Liver (tissue), 9 donors: Measurements from ENCODE around the gene FGFRL1. TPM values are rescaled to one million over a fixed set of nuclear protein-coding genes. Genes with fewer than 3 reads are reported as not detected.

Experiments
- DNase-seq: peaks from one replicate; pipeline ENCODE4 v3.0.0-alpha.2; 2017; ENCODE audit warnings: low spot score
- H3K27ac ChIP-seq, 2 donors: one replicate each; pipeline ENCODE4 v1.7.0; 2013; ENCODE audit warnings: inconsistent platforms in 2 of 2, low read length in 2 of 2, control low read depth in 1 of 2, low read depth in 1 of 2, mild to moderate bottlenecking in 1 of 2
- H3K27me3 ChIP-seq, 4 donors: one replicate each; pipeline versions ENCODE4 v1.6.1 to v1.7.0; 2013; ENCODE audit warnings: low read length in 3 of 4, inconsistent platforms in 1 of 4, mild to moderate bottlenecking in 1 of 4, moderate library complexity in 1 of 4; ENCODE audit not compliant: control insufficient read depth in 4 of 4, insufficient read depth in 4 of 4
- H3K36me3 ChIP-seq, 4 donors: one replicate each; pipeline versions ENCODE4 v1.6.1 to v1.7.0; 2013; ENCODE audit warnings: low read length in 3 of 4, mild to moderate bottlenecking in 3 of 4, low read depth in 1 of 4, moderate library complexity in 1 of 4; ENCODE audit not compliant: control insufficient read depth in 4 of 4, insufficient read depth in 3 of 4
- H3K4me1 ChIP-seq, 4 donors: one replicate each; pipeline versions ENCODE4 v1.6.1 to v1.7.0; 2013; ENCODE audit warnings: low read length in 3 of 4, mild to moderate bottlenecking in 3 of 4, moderate library complexity in 1 of 4; ENCODE audit not compliant: control insufficient read depth in 4 of 4, insufficient read depth in 4 of 4
- H3K4me3 ChIP-seq, 3 donors: one replicate each; pipeline versions ENCODE4 v1.6.1 to v1.7.0; 2013; ENCODE audit warnings: low read length in 3 of 3, control low read depth in 1 of 3, low read depth in 1 of 3, mild to moderate bottlenecking in 1 of 3
- H3K9ac ChIP-seq, 2 donors: one replicate each; pipeline ENCODE4 v1.7.0; 2013; ENCODE audit warnings: low read length in 2 of 2, mild to moderate bottlenecking in 2 of 2, moderate library complexity in 2 of 2, control low read depth in 1 of 2, low read depth in 1 of 2
- H3K9me3 ChIP-seq, 4 donors: one replicate each; pipeline versions ENCODE4 v1.6.1 to v1.7.0; 2013; ENCODE audit warnings: low read length in 3 of 4; ENCODE audit not compliant: control insufficient read depth in 4 of 4
- EGR1 ChIP-seq, 2 donors: IDR thresholded peaks; 2 replicates each; pipeline ENCODE4 v1.6.1; 2016 to 2018; ENCODE audit warnings: antibody characterized with exemption in 2 of 2, low read depth in 2 of 2
- FOXA1 ChIP-seq: IDR thresholded peaks from 2 replicates; pipeline ENCODE4 v1.6.1; 2016; ENCODE audit warnings: antibody characterized with exemption
- FOXA2 ChIP-seq: IDR thresholded peaks from 2 replicates; pipeline ENCODE4 v1.6.1; 2016; ENCODE audit warnings: antibody characterized with exemption
- GABPA ChIP-seq, 2 donors: IDR thresholded peaks in 1 of 2; conservative IDR thresholded peaks in 1 of 2; 2 replicates each; pipeline ENCODE4 v1.6.1; 2016; ENCODE audit warnings: antibody characterized with exemption in 2 of 2, mild to moderate bottlenecking in 1 of 2, moderate library complexity in 1 of 2
- HNF4A ChIP-seq, 2 donors: conservative IDR thresholded peaks; 2 replicates each; pipeline ENCODE4 v1.6.1; 2016; ENCODE audit warnings: antibody characterized with exemption in 2 of 2, mild to moderate bottlenecking in 2 of 2
- HNF4G ChIP-seq: IDR thresholded peaks from 2 replicates; pipeline ENCODE4 v1.6.1; 2016; ENCODE audit warnings: antibody characterized with exemption
- JUND ChIP-seq, 2 donors: IDR thresholded peaks; 2 replicates each; pipeline ENCODE4 v1.6.1; 2016; ENCODE audit warnings: antibody characterized with exemption in 2 of 2
- RAD21 ChIP-seq, 2 donors: IDR thresholded peaks; 2 replicates each; pipeline ENCODE4 v1.6.1; 2016; ENCODE audit warnings: antibody characterized with exemption in 2 of 2, mild to moderate bottlenecking in 2 of 2
- RXRA ChIP-seq, 2 donors: IDR thresholded peaks; 2 replicates each; pipeline ENCODE4 v1.6.1; 2017 to 2018; ENCODE audit warnings: antibody characterized with exemption in 2 of 2, mild to moderate bottlenecking in 1 of 2
- SP1 ChIP-seq: IDR thresholded peaks from 2 replicates; pipeline ENCODE4 v1.6.1; 2018; ENCODE audit warnings: antibody characterized with exemption, mild to moderate bottlenecking
- YY1 ChIP-seq: IDR thresholded peaks from 2 replicates; pipeline ENCODE4 v1.6.1; 2016; ENCODE audit warnings: antibody characterized with exemption, mild to moderate bottlenecking
- WGBS: extraction: QIAGEN DNeasy Blood & Tissue Kit; methylation state at CpG from one replicate; pipeline ENCODE4 v1.1.7; 2013; 5-methylcytosine and 5-hydroxymethylcytosine counted together
- polyA plus RNA-seq, 2 donors: library from polyadenylated mRNA; stranded (reverse) in 1 of 2; unstranded in 1 of 2; fragments of 200-250 nt in 1 of 2; fragments of >200 nt in 1 of 2; fragmentation: Nextera tagmentation in 1 of 2; extraction: Ambion mirVana in 1 of 2; gene quantifications; one replicate each; pipeline versions ENCODE4 v1.2.1 to v1.2.3, GENCODE V29; 2013 to 2015
- total RNA-seq, 2 donors: library from RNA; depleted of rRNA; stranded (reverse); fragments of >200 nt; gene quantifications; one replicate each; pipeline ENCODE4 v1.2.3, GENCODE V29; 2014
- TF ChIP-seq, protein P1 (sequence below): IDR thresholded peaks from 2 replicates; pipeline ENCODE4 v1.6.1; 2016; ENCODE audit warnings: antibody characterized with exemption
- TF ChIP-seq, protein P2 (sequence below): IDR thresholded peaks from 2 replicates; pipeline ENCODE4 v1.6.1; 2016; ENCODE audit warnings: antibody characterized with exemption, mild to moderate bottlenecking
- TF ChIP-seq, protein P3 (sequence below): fragments of 150-350 bp; IDR thresholded peaks from 2 replicates; pipeline ENCODE4 v1.5.1; 2017; ENCODE audit warnings: improper control_type of control experiment, low read depth, low read length; ENCODE audit not compliant: missing input control
- TF ChIP-seq, protein P4 (sequence below): IDR thresholded peaks from 2 replicates; pipeline ENCODE4 v1.6.1; 2016; ENCODE audit warnings: antibody characterized with exemption
- TF ChIP-seq, protein P5 (sequence below): IDR thresholded peaks from 2 replicates; pipeline ENCODE4 v1.6.1; 2016; ENCODE audit warnings: antibody characterized with exemption
- donor health status: healthy.
- donor health status: healthy.
- donor health status: healthy.
- donor health status: healthy.
- donor health status: healthy.

FGFRL1 gene
- total and polyA plus RNA-seq, 4 donors, result 14.2 to 49.1 (median 22.4) TPM

DNA sequence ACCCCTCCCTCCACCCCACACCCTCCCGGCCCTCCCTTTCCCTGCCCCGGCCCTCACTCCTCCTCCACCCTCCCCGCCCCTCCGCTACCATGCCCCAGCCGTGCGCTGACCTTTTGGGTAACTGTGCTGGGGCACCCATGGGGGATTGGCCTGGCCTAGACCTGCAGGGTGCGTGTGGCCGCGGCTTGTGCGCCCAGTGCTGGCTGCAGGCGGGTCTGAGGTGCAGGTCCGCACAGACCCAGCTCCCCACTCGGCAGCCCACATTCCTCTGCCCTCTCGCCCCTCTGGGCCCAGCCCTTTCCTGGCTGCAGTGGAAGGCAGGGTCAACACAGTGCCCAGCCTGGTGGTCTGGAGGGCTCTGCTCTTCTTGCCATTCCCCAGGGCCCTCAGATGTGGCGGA lies 24.7 kb downstream of the FGFRL1 start:
- H3K4me1 ChIP-seq, result no peaks in the 10 kb centered on the region
- H3K27ac ChIP-seq, result no peak overlapping the region
- no peaks in the 10 kb centered on the region for H3K9me3 ChIP-seq
- TF ChIP-seq, protein P1, sequence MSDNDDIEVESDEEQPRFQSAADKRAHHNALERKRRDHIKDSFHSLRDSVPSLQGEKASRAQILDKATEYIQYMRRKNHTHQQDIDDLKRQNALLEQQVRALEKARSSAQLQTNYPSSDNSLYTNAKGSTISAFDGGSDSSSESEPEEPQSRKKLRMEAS, result no peak
- TF ChIP-seq FOXA2 (no peak), RAD21 (IDR thresholded peaks at IDR 0.05) (no peak), HNF4A (conservative IDR thresholded peaks at IDR 0.05) (no peak), HNF4G (no peak), SP1 (no peak), EGR1 (IDR thresholded peaks at IDR 0.05; ENCODE audit: low read depth in 2 of 2) (no peak), YY1 (no peak), FOXA1 (no peak), JUND (IDR thresholded peaks at IDR 0.05) (no peak), GABPA (IDR thresholded peaks at IDR 0.05 in 1 of 2, conservative IDR thresholded peaks at IDR 0.05 in 1 of 2) (no peak), RXRA (IDR thresholded peaks at IDR 0.05) (no peak)
- TF ChIP-seq, protein P2, sequence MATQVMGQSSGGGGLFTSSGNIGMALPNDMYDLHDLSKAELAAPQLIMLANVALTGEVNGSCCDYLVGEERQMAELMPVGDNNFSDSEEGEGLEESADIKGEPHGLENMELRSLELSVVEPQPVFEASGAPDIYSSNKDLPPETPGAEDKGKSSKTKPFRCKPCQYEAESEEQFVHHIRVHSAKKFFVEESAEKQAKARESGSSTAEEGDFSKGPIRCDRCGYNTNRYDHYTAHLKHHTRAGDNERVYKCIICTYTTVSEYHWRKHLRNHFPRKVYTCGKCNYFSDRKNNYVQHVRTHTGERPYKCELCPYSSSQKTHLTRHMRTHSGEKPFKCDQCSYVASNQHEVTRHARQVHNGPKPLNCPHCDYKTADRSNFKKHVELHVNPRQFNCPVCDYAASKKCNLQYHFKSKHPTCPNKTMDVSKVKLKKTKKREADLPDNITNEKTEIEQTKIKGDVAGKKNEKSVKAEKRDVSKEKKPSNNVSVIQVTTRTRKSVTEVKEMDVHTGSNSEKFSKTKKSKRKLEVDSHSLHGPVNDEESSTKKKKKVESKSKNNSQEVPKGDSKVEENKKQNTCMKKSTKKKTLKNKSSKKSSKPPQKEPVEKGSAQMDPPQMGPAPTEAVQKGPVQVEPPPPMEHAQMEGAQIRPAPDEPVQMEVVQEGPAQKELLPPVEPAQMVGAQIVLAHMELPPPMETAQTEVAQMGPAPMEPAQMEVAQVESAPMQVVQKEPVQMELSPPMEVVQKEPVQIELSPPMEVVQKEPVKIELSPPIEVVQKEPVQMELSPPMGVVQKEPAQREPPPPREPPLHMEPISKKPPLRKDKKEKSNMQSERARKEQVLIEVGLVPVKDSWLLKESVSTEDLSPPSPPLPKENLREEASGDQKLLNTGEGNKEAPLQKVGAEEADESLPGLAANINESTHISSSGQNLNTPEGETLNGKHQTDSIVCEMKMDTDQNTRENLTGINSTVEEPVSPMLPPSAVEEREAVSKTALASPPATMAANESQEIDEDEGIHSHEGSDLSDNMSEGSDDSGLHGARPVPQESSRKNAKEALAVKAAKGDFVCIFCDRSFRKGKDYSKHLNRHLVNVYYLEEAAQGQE, result no peak
- TF ChIP-seq, protein P3, sequence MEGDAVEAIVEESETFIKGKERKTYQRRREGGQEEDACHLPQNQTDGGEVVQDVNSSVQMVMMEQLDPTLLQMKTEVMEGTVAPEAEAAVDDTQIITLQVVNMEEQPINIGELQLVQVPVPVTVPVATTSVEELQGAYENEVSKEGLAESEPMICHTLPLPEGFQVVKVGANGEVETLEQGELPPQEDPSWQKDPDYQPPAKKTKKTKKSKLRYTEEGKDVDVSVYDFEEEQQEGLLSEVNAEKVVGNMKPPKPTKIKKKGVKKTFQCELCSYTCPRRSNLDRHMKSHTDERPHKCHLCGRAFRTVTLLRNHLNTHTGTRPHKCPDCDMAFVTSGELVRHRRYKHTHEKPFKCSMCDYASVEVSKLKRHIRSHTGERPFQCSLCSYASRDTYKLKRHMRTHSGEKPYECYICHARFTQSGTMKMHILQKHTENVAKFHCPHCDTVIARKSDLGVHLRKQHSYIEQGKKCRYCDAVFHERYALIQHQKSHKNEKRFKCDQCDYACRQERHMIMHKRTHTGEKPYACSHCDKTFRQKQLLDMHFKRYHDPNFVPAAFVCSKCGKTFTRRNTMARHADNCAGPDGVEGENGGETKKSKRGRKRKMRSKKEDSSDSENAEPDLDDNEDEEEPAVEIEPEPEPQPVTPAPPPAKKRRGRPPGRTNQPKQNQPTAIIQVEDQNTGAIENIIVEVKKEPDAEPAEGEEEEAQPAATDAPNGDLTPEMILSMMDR, result no peak
- TF ChIP-seq, protein P4, sequence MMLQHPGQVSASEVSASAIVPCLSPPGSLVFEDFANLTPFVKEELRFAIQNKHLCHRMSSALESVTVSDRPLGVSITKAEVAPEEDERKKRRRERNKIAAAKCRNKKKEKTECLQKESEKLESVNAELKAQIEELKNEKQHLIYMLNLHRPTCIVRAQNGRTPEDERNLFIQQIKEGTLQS, result no peak
- TF ChIP-seq, protein P5, sequence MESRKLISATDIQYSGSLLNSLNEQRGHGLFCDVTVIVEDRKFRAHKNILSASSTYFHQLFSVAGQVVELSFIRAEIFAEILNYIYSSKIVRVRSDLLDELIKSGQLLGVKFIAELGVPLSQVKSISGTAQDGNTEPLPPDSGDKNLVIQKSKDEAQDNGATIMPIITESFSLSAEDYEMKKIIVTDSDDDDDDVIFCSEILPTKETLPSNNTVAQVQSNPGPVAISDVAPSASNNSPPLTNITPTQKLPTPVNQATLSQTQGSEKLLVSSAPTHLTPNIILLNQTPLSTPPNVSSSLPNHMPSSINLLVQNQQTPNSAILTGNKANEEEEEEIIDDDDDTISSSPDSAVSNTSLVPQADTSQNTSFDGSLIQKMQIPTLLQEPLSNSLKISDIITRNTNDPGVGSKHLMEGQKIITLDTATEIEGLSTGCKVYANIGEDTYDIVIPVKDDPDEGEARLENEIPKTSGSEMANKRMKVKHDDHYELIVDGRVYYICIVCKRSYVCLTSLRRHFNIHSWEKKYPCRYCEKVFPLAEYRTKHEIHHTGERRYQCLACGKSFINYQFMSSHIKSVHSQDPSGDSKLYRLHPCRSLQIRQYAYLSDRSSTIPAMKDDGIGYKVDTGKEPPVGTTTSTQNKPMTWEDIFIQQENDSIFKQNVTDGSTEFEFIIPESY, result no peak
- H3K9ac ChIP-seq, result no peak overlapping the region
- H3K4me3 ChIP-seq, result no peak overlapping the region
- H3K36me3 ChIP-seq, result no peaks in the 10 kb centered on the region
- WGBS, result 87% methylated on average over 15 of the region's 15 CpGs
- no peak for DNase-seq
- H3K27me3 ChIP-seq, result peaks cover 0 to 3% (median 0%) of the 10 kb centered on the region in 4 donors
